WI38 (cell line): ENCODE measurements around the gene MYO15A.

Experiments
- H3K4me3 ChIP-seq: 2 replicates; pipeline ENCODE4 v1.5.1; 2011; ENCODE audit warnings: low read depth, mild to moderate bottlenecking, control low read depth, low read length
- CTCF ChIP-seq: IDR thresholded peaks from 2 replicates; pipeline ENCODE4 v1.5.1; 2012; ENCODE audit warnings: low read depth, mild to moderate bottlenecking, control low read depth, low read length

Gene MYO15A

DNA sequence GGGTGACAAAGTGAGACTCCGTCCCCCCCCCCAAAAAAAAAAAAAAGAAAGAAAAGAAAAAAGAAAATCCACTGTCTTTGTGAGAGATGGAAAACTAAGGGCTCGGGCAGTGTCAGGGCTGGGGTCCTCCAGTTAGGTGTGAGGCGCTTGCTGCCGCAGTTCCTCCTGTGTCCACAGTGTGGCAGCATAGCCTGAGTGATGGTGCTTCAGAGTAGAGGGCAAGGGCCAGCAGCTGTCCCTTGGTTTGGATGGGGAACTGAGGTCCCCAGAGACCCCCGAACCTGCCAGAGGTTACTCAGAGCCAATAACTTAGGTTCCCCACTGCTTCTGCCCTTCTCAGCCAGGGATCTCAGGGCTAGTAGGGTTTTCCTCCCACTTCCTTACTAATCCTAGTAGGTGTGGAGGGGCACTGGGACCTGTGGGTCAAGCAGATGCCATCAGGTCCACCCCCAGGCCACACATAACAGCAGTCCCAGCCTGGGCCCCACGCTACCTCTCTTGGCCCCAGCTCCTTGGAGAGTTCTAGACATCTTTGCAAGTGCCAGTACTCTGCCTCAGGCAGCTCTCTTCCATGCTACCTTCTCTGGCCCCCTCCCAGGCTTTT, 109.0 kb downstream of the MYO15A start:
- peak; percentile 99 for TF ChIP-seq CTCF
- no peak overlapping the region for H3K4me3 ChIP-seq

- H3K4me3 ChIP-seq, result no peak overlapping the region
- no peak for TF ChIP-seq CTCF
Observed at GRCh38 chr17:18218756-18219415, 110.3 kb downstream of the MYO15A start.

DNA sequence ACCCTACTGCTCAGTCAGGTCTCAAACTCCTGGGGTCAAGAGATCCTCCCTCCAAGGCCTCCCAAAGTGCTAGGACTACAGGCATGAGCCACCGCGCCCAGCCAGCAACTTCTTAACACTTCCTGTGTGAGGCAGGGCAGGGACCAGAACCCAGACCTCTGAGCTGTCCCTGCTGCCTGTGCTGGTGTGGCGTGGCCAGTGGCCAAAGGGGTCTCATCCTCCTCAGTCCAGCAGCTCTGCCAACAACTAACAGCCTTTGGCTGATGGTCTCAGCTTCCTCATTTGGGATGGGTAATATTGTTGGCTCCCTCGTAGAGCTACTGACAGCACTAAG, 115.5 kb downstream of the MYO15A start:
- no peak overlapping the region for H3K4me3 ChIP-seq
- TF ChIP-seq CTCF, result no peak

- TF ChIP-seq CTCF, result no peak
- peak overlapping the region; percentile 41 for H3K4me3 ChIP-seq
Observed at GRCh38 chr17:18224387-18225120, 116.0 kb downstream of the MYO15A start.

- peak within 1 kb of the TSS; percentile 88 for H3K4me3 ChIP-seq
- TF ChIP-seq CTCF, result no peak
Observed at GRCh38 chr17:18225121-18225641, 116.6 kb downstream of the MYO15A start, which contains the start of gene LLGL1. Gene LLGL1, plus strand, starts transcription at chr17:18225635. Its CDS starts 48 bp downstream, at chr17:18225683.

- peak overlapping the region; percentile 88 for H3K4me3 ChIP-seq
- no peak for TF ChIP-seq CTCF
Observed at GRCh38 chr17:18225642-18226283, 117.2 kb downstream of the MYO15A start.
